Measurements from ENCODE around the gene P4HA1.

DNA sequence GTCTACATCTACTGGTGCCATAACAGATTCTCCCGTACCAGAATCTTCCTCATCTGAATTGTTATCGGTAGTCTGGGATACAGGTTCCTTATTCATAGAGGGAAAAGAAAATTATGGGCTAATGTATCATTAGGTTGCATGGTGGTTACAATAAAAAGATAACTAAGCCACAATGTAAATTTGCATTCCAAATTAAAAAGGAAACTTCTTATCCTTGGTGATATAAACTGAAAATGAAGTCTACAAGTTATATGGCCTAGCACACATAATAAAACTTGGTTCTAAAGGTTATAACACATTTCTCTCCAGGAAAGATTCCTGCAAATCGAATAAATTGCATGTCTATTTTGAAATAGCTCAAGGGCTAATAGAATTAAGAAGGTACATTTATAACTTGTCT is 38.1 kb upstream of the P4HA1 start:
- TF ChIP-seq CTCF (IDR thresholded peaks at IDR 0.05): no peak
- no peak for TF ChIP-seq POLR2A (IDR thresholded peaks at IDR 0.05)
